Ovary (tissue), 9 donors: ENCODE measurements around the gene ZNF74. TPM values are rescaled to one million over a fixed set of nuclear protein-coding genes. Genes with fewer than 3 reads are reported as not detected.

ENCODE experiments used
- DNase-seq, 5 donors: peaks; one replicate each; pipeline ENCODE4 v3.0.0-alpha.2; 2019 to 2020
- H3K27ac ChIP-seq, 2 donors: fragments of 200-600 bp; one replicate each; pipeline versions ENCODE4 v1.5.1 to v1.8.0; 2019 to 2022
- H3K27me3 ChIP-seq: fragments of 200-600 bp; one replicate; pipeline ENCODE4 v1.8.0; 2022
- H3K36me3 ChIP-seq: fragments of 200-600 bp; sonication (generic); one replicate; pipeline ENCODE4 v1.5.1; 2019
- H3K4me1 ChIP-seq: one replicate; pipeline ENCODE4 v1.8.1; 2013; ENCODE audit warnings: mild to moderate bottlenecking, moderate library complexity; ENCODE audit not compliant: insufficient read depth
- H3K4me3 ChIP-seq: fragments of 200-600 bp; sonication (generic); one replicate; pipeline ENCODE4 v1.5.1; 2017
- H3K9me3 ChIP-seq, 2 donors: fragments of 200-600 bp in 1 of 2; sonication (generic) in 1 of 2; one replicate each; pipeline versions ENCODE4 v1.5.1 to v1.8.1; 2013 to 2019; ENCODE audit warnings: mild to moderate bottlenecking in 1 of 2, moderate library complexity in 1 of 2
- CTCF ChIP-seq, 3 donors: fragments of 450-650 bp in 2 of 3; fragments of 200-600 bp in 1 of 3; IDR thresholded peaks; one replicate each; pipeline versions ENCODE4 v1.5.1 to v1.8.0; 2016 to 2022; ENCODE audit warnings: antibody characterized with exemption in 3 of 3, mild to moderate bottlenecking in 1 of 3
- EP300 ChIP-seq: sonication (generic); formaldehyde crosslinking; IDR thresholded peaks from one replicate; pipeline ENCODE4 v1.6.1; 2017; ENCODE audit warnings: antibody characterized with exemption
- POLR2A ChIP-seq: fragments of 450-650 bp; IDR thresholded peaks from one replicate; pipeline ENCODE4 v1.6.1; 2017; ENCODE audit warnings: antibody characterized with exemption, mild to moderate bottlenecking, moderate library complexity
- WGBS, 3 donors: extraction: QIAGEN DNeasy Blood & Tissue Kit in 1 of 3; methylation state at CpG; one replicate each; pipeline versions ENCODE4 v1.1.5 to v1.1.7; 2013 to 2017; 5-methylcytosine and 5-hydroxymethylcytosine counted together
- intact Hi-C, 4 donors: fragments of 100-400 bp; cut with DNase I; formaldehyde crosslinking; loops; one replicate each; pipeline versions ENCODE4 v1.11.0 to v1.15.1; 2022 to 2023
- polyA plus RNA-seq, 2 donors: library from polyadenylated mRNA; stranded (reverse); fragments of 200-250 nt in 1 of 2; fragments of 350-450 nt in 1 of 2; fragmentation: Illumina TruSeq in 1 of 2; extraction: RNeasy Lipid Tissue Mini Kit (QIAGEN cat#74804) in 1 of 2; gene quantifications; one replicate each; pipeline ENCODE4 v1.2.3, GENCODE V29; 2013 to 2014
- total RNA-seq, 7 donors: library from RNA; depleted of rRNA in 2 of 7; stranded (reverse); fragments of >200 nt in 2 of 7; fragmentation: NEBNext Ultra II Directional in 3 of 7; extraction: Animal tissue kit (Norgen Biotek cat#: 25700) in 3 of 7; gene quantifications; one replicate each; pipeline versions ENCODE4 v1.1.0 to v1.2.4, GENCODE V29; 2016 to 2023
- donor health status: DM: no; HTN: no; CAD: no; lungs with moderate emphysema.
- donor health status: DM: no; HTN: no; CAD: no.
- donor health status: Bipolar disorder and iron deficiency.
- donor health status: DM: yes; HTN: yes; CAD: no.
- donor health status: DM: no; HTN: no; CAD: no.
- donor health status: DM: yes; HTN: yes; CAD: no.

The ZNF74 gene
- total and polyA plus RNA-seq, 9 donors = 6.1 to 16.8 (median 11.6) TPM

DNA sequence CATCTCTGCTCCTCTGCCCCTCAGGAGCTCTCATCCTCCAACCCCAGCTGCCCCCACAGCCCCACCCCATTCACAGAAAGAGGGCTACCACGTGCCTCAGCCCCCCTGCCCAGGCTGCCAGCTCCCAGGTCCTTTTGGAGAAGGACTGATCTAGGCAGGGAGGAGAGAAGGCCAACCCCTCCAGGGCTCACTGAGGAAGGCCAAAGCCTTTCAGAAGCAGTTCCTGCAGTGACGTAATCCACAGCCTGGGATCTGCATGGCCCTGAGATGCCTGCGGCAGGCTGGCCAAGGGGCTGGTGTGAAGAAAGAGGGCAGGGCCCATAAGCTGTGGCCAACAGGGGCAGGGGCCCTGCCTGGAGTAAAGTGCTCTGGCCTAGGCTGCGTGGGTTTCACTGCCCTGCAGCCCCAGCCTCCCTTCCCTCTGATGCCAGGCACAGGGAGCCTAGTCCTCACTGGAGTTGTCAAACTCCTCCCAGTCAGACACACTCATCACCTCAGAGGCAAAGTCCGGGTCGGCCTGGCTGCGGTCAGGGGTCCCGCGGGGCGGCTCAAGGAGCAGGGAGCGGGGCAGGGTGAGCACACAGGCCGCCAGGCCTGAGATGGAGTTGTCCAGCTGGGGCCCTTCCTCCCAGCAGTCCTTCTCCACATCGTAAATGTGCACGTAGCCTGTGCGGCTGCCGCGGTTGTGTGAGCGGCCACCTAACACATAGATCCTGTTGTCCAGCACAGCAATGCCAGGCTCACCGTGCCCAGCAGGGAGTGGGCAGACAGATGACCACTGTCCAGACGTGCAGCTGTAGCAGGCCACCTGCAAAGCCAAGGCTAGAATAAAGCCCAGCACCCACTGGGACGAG, 47.9 kb downstream of the ZNF74 start:
- Histone ChIP-seq H3K27me3 (no peaks in the 10 kb centered on the region), H3K36me3 (no peaks in the 10 kb centered on the region), H3K27ac (no peak overlapping the region), H3K4me3 (no peak overlapping the region), H3K9me3 (no peaks in the 10 kb centered on the region), H3K4me1 (peaks cover 7% of the 10 kb centered on the region)
- intact Hi-C loops = no loop called here
- TF ChIP-seq POLR2A (no peak), EP300 (no peak), CTCF (IDR thresholded peaks at IDR 0.05) (no peak)
- DNase-seq = peak in 1 of 5 donors; percentile 30
- WGBS, 3 donors = 71 to 77% (median 75%) methylated on average over 20 to 21 of the region's 21 CpGs

DNA sequence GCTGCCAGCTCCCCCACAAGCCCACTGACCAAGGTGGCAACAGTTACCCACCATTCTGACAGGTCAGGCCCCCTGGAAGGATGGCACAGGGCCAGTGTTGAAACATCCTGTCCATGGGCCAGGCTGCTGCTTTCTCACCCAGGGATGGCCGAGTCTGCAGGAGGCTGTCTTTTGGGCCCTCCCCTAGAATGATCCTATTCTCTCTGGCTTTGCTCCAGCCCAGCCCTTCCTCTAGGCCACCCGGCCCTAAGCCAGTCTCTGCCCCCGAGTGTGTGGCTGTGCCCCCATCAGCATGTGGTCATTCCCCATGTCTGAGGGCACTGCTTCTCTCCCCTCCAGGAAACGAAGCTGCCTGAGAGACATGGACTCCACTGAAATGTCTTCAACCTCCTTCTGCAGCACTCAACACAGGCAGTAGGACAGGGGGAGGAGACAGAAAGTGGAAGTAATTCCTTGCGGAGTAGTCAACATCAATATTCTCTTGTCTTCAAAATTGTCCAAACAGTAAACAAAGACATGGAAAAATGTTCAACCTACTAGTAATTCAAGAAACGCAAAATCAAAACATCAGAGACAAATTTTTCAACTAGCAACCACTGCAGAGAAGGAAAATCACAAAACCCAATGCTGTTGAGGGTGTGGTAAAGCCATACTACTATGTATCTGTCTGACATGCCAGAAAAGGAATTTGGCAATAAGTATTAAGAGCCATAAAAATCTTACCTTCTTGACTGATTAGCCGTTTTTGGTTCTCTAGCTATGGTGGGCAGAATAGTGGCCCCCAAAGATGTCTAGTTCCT, 48.7 kb downstream of the ZNF74 start:
- Histone ChIP-seq H3K36me3 (no peaks in the 10 kb centered on the region), H3K27ac (no peak overlapping the region), H3K27me3 (no peaks in the 10 kb centered on the region), H3K4me1 (peaks cover 7% of the 10 kb centered on the region), H3K4me3 (no peak overlapping the region), H3K9me3 (no peaks in the 10 kb centered on the region)
- WGBS, 3 donors = 45 to 57% (median 54%) methylated on average over 7 of the region's 7 CpGs
- DNase-seq = no peak
- intact Hi-C loops = no loop called here
- TF ChIP-seq CTCF (IDR thresholded peaks at IDR 0.05) (no peak), EP300 (no peak), POLR2A (no peak)

GRCh38 chr22:20444325-20444724, 50.4 kb downstream of the ZNF74 start:
- Histone ChIP-seq H3K4me1 (no peaks in the 10 kb centered on the region), H3K36me3 (no peaks in the 10 kb centered on the region), H3K27me3 (no peaks in the 10 kb centered on the region), H3K9me3 (no peaks in the 10 kb centered on the region), H3K4me3 (no peak overlapping the region), H3K27ac (no peak overlapping the region)
- peak in 1 of 5 donors; percentile 11 for DNase-seq
- intact Hi-C loops = no loop called here
- WGBS, 3 donors = 95 to 98% (median 96%) methylated on average over 4 of the region's 4 CpGs
- TF ChIP-seq CTCF (IDR thresholded peaks at IDR 0.05) = no peak
- TF ChIP-seq EP300 = no peak
- TF ChIP-seq POLR2A = no peak

DNA sequence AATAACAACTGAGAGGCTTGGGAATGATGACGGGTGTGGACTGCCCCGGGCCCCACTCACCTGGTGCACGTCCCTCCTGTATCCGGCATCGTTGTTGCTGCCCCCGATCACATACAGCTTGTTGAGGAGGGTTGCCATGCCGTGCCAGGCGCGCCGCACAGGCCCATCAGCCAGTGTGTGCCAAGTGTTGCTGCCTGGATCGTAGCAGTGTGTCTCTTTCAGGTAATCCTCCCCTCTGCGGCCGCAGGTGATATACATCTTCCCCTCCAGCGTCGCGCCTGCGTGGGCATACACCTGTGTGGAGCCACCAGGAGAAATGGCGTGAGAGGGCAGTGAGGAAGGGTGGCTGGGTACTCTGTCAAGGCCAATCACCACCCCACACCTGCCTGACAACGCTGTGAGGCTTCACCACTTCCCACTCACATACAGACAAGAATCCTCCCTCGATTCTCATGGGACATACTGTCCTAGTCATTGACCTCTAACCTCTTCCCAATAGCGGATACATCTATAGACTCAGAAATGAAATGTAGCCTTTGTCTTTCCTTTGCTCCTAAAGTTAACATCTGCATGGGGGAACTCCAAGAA, 52.5 kb downstream of the ZNF74 start:
- Histone ChIP-seq H3K4me3 (no peak overlapping the region), H3K36me3 (no peaks in the 10 kb centered on the region), H3K4me1 (no peaks in the 10 kb centered on the region), H3K9me3 (no peaks in the 10 kb centered on the region), H3K27me3 (no peaks in the 10 kb centered on the region), H3K27ac (no peak overlapping the region)
- intact Hi-C loops = no loop called here
- DNase-seq = peak in 1 of 5 donors; percentile 12
- WGBS, 3 donors = 90 to 93% (median 92%) methylated on average over 21 of the region's 21 CpGs
- no peak for TF ChIP-seq EP300
- TF ChIP-seq CTCF (IDR thresholded peaks at IDR 0.05) = no peak
- TF ChIP-seq POLR2A = no peak
